ENCODE measurements around the gene CERS6. TPM values are rescaled to one million over a fixed set of nuclear protein-coding genes. Genes with fewer than 3 reads are reported as not detected.

The CERS6 gene
- total and polyA plus RNA-seq, 2 of the 8 experiments (the other 6 are each of a cell fraction or from before 2014, with no cell fraction given), result 6.8 to 28.2 TPM

DNA sequence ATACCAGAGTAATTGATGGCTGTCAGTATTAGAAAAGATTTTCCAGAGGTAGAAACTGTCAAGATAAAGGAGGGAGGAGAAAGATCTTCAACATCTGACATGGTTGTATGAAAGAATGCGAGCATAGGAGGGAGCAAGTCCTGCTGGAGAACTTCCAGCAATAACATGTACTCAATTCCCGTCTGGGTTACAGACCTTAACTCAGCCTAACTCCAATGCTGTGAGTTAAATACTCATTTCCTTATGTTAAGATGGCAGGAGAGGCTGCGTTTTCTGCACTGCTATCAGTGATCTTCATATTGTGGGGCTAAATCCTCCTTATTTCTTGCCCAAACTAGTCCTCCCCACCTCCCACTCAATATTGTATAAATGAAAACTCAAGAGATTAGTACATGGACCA is 6.7 kb upstream of the CERS6 start:
- TF ChIP-seq TBP (IDR thresholded peaks at IDR 0.05; ENCODE audit: low read depth, low read length) (no peak), SIRT6 (IDR thresholded peaks at IDR 0.05; ENCODE audit: low read length) (no peak), SAP30 (IDR thresholded peaks at IDR 0.05; ENCODE audit: insufficient read depth, insufficient replicate concordance, low read length) (no peak), GTF2F1 (IDR thresholded peaks at IDR 0.05; ENCODE audit: borderline replicate concordance, low read depth, low read length) (no peak), CBX5 (IDR thresholded peaks at IDR 0.05; ENCODE audit: low read depth, low read length) (no peak), HDAC2 (IDR thresholded peaks at IDR 0.05; ENCODE audit: borderline replicate concordance in 1 of 2, low read depth in 2 of 2, low read length in 2 of 2) (no peak), ASH2L (IDR thresholded peaks at IDR 0.05; ENCODE audit: low read length) (no peak)
- TF ChIP-seq, protein P1, sequence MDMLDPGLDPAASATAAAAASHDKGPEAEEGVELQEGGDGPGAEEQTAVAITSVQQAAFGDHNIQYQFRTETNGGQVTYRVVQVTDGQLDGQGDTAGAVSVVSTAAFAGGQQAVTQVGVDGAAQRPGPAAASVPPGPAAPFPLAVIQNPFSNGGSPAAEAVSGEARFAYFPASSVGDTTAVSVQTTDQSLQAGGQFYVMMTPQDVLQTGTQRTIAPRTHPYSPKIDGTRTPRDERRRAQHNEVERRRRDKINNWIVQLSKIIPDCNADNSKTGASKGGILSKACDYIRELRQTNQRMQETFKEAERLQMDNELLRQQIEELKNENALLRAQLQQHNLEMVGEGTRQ (IDR thresholded peaks at IDR 0.05; ENCODE audit: low read length), result no peak
- H3K27me3 ChIP-seq (replicated peaks in 1 of 4; ENCODE audit: control insufficient read depth in 3 of 4, extremely low read depth in 1 of 4, insufficient read depth in 3 of 4, low read length in 3 of 4), result no peaks in the 10 kb centered on the region
- ChIA-PET CTCF (ENCODE audit: partially characterized antibody) (no interaction called here), POLR2A (ENCODE audit: partially characterized antibody) (no interaction called here)
- FAIRE-seq, result no peak
- H3K18ac ChIP-seq (ENCODE audit: extremely low read depth, low read length), result no peak overlapping the region
- no peak overlapping the region for H2BK120ac ChIP-seq (replicated peaks; ENCODE audit: low read depth, low read length)
- H3K79me2 ChIP-seq (ENCODE audit: control insufficient read depth in 1 of 2, insufficient read depth in 2 of 2, low read length in 2 of 2), result no peaks in the 10 kb centered on the region
- H3K4me2 ChIP-seq (ENCODE audit: insufficient read depth in 1 of 2, low read depth in 2 of 2, low read length in 2 of 2), result no peak overlapping the region
- H4K8ac ChIP-seq (ENCODE audit: extremely low read depth, insufficient read depth, low read length), result no peak overlapping the region
- H4K20me1 ChIP-seq (replicated peaks in 1 of 2; ENCODE audit: control insufficient read depth in 1 of 2, insufficient read depth in 2 of 2, low read length in 2 of 2), result no peaks in the 10 kb centered on the region
- no peak overlapping the region for H2BK20ac ChIP-seq (ENCODE audit: low read length)
- H3K4me1 ChIP-seq (replicated peaks in 1 of 4; ENCODE audit: control insufficient read depth in 3 of 4, insufficient read depth in 4 of 4, low read length in 3 of 4), result no peaks in the 10 kb centered on the region
- H3K14ac ChIP-seq (ENCODE audit: insufficient read length), result no peak overlapping the region
- H3K9me3 ChIP-seq (ENCODE audit: insufficient read depth in 2 of 2, low read depth in 1 of 2, low read length in 1 of 2), result no peaks in the 10 kb centered on the region; a peak in 2 of 4 replicates
- H4K91ac ChIP-seq (replicated peaks; ENCODE audit: insufficient read length, low read length), result no peak overlapping the region
- H3K4ac ChIP-seq (replicated peaks; ENCODE audit: insufficient read length, low read depth, low read length), result no peak overlapping the region
- no peak overlapping the region for H3K23ac ChIP-seq (ENCODE audit: insufficient read length)
- no peaks in the 10 kb centered on the region for H3K36me3 ChIP-seq (ENCODE audit: control insufficient read depth in 2 of 4, insufficient read depth in 4 of 4, low read length in 3 of 4)
- no peak overlapping the region for H2BK12ac ChIP-seq (ENCODE audit: low read depth, low read length)
- H4K5ac ChIP-seq (ENCODE audit: insufficient read length, low read depth, low read length), result no peak overlapping the region
- no peak overlapping the region for H2BK5ac ChIP-seq (ENCODE audit: low read depth, low read length)
- no peak for DNase-seq (ENCODE audit: low read depth in 1 of 2, low spot score in 2 of 2)
- no peaks in the 10 kb centered on the region for H3K79me1 ChIP-seq (ENCODE audit: low read depth, low read length)
- H2AK5ac ChIP-seq (ENCODE audit: low read depth, low read length), result no peak overlapping the region
- no peak overlapping the region for H3K56ac ChIP-seq (replicated peaks; ENCODE audit: insufficient read length, low read depth, low read length)
- peaks cover 2% of the 10 kb centered on the region; the same call in 1 of the 2 replicates for H3K23me2 ChIP-seq (ENCODE audit: low read depth, low read length)
- H2AFZ ChIP-seq (ENCODE audit: low read length), result no peak overlapping the region
- H2BK15ac ChIP-seq (ENCODE audit: low read length), result no peak overlapping the region
- no peak overlapping the region for H3K27ac ChIP-seq (ENCODE audit: low read depth, low read length)
- 86% methylated on average over 3 of the region's 3 CpGs; no CpG with 5 or more reads in 1 of the 2 experiments for WGBS, 2 experiments (ENCODE audit: extremely low coverage in 1 of 2, insufficient coverage in 1 of 2, insufficient read length in 1 of 2, insufficient replicate concordance in 2 of 2, low coverage in 1 of 2, low lambda C conversion rate in 2 of 2, missing lambda C conversion rate in 1 of 2)
- H3K4me3 ChIP-seq (ENCODE audit: extremely low read depth in 1 of 4, insufficient read depth in 2 of 4, low read depth in 3 of 4, low read length in 4 of 4), result no peak overlapping the region
- no peak overlapping the region for H3K9ac ChIP-seq (replicated peaks in 1 of 4; ENCODE audit: extremely low read depth in 1 of 4, low read depth in 3 of 4, low read length in 3 of 4)
